ENCODE data around the gene DTL.

The DTL gene

DNA sequence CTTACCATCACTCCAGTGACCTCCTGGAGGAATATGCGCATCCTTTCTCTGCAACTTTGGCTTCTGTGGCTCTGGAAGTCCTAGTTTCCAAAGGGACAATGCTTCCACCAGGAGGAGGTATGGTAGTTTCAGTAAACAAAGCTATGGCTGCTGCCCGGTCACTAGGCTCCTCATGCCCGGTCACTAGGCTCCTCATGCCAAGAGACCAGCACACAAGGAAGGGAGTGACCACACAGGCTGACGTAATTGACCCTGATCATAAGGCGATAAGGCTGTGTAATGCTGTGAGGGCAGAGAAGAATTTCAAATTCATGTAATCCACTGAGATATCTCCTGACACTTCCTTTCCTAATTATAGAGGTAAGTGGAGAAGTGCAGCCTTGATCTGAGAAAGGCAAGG lies 102.9 kb downstream of the DTL start:
- Histone ChIP-seq H3K9me3 (ENCODE audit: control insufficient read depth in 1 of 2, low read length in 2 of 2) (peaks cover 0 to 7% of the 10 kb centered on the region in 2 donors), H3K36me3 (ENCODE audit: control insufficient read depth in 1 of 2, insufficient read depth in 2 of 2, low read length in 2 of 2) (no peaks in the 10 kb centered on the region), H3K27ac (ENCODE audit: low read depth, low read length) (no peak overlapping the region), H3K4me3 (ENCODE audit: low read depth in 1 of 2, low read length in 2 of 2) (no peak overlapping the region), H3K9ac (ENCODE audit: low read depth in 1 of 2, low read length in 2 of 2) (no peak overlapping the region), H3K4me1 (ENCODE audit: control insufficient read depth in 1 of 2, insufficient read depth in 2 of 2, low read length in 2 of 2) (no peaks in the 10 kb centered on the region), H3K27me3 (ENCODE audit: control insufficient read depth in 1 of 2, insufficient read depth in 2 of 2, low read length in 2 of 2) (no peaks in the 10 kb centered on the region)

DNA sequence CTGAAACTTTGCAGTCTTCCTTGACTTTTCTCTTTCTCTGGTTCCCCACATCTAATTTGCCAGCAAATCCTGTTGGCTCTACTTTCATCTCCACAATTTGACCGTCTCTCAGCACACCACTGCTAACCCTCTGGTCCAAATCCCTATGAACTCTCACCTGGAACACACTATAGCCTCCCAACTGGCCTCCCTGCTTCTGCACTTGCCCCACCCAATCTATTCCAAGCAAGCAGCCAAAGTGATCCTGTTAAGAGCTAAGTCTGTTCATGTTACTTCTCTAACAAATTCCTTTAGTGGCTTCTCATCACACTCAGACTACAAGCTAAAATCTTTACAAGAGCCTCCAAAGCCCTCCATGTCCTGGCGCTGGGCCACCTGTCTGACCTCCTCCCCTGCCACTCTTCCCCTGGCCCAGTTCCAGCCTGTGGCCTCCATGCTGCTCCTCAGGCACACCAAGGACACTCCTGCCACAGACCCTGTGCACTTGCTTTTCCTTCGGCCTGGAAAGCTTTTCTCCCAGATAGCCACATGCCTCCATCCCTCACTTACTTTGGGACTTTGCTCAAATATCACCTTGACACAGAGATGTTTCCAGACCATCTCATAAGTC lies 104.1 kb downstream of the DTL start:
- H3K27me3 ChIP-seq (ENCODE audit: control insufficient read depth in 1 of 2, insufficient read depth in 2 of 2, low read length in 2 of 2), result no peaks in the 10 kb centered on the region
- H3K9me3 ChIP-seq (ENCODE audit: control insufficient read depth in 1 of 2, low read length in 2 of 2), result peaks cover 0 to 7% of the 10 kb centered on the region in 2 donors
- H3K4me3 ChIP-seq (ENCODE audit: low read depth in 1 of 2, low read length in 2 of 2), result no peak overlapping the region
- no peak overlapping the region for H3K27ac ChIP-seq (ENCODE audit: low read depth, low read length)
- H3K9ac ChIP-seq (ENCODE audit: low read depth in 1 of 2, low read length in 2 of 2), result no peak overlapping the region
- H3K36me3 ChIP-seq (ENCODE audit: control insufficient read depth in 1 of 2, insufficient read depth in 2 of 2, low read length in 2 of 2), result no peaks in the 10 kb centered on the region
- H3K4me1 ChIP-seq (ENCODE audit: control insufficient read depth in 1 of 2, insufficient read depth in 2 of 2, low read length in 2 of 2), result no peaks in the 10 kb centered on the region

DNA sequence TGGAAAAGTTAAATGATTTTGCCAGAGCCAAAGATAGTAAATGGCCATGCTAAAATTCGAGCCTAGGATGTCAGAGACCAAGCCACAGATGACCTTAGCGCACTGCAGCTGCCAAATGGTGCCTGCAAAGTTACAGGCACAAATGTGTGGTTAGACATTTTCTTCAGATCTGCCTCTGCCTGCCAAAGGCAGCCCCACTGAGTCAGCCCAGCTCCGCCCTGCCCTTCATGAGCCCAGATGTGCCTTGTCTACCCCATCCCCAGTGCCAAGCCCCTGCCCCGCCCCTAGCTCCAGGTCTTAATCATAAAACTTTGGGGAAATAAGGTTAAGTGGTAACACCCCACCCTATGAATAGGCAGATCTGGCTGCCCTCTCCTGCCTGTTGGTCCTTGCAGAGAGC lies 105.9 kb downstream of the DTL start:
- no peaks in the 10 kb centered on the region for H3K4me1 ChIP-seq (ENCODE audit: control insufficient read depth in 1 of 2, insufficient read depth in 2 of 2, low read length in 2 of 2)
- no peak overlapping the region for H3K27ac ChIP-seq (ENCODE audit: low read depth, low read length)
- H3K27me3 ChIP-seq (ENCODE audit: control insufficient read depth in 1 of 2, insufficient read depth in 2 of 2, low read length in 2 of 2), result no peaks in the 10 kb centered on the region
- H3K9me3 ChIP-seq (ENCODE audit: control insufficient read depth in 1 of 2, low read length in 2 of 2), result no peaks in the 10 kb centered on the region
- H3K36me3 ChIP-seq (ENCODE audit: control insufficient read depth in 1 of 2, insufficient read depth in 2 of 2, low read length in 2 of 2), result no peaks in the 10 kb centered on the region
- H3K4me3 ChIP-seq (ENCODE audit: low read depth in 1 of 2, low read length in 2 of 2), result no peak overlapping the region
- H3K9ac ChIP-seq (ENCODE audit: low read depth in 1 of 2, low read length in 2 of 2), result no peak overlapping the region

DNA sequence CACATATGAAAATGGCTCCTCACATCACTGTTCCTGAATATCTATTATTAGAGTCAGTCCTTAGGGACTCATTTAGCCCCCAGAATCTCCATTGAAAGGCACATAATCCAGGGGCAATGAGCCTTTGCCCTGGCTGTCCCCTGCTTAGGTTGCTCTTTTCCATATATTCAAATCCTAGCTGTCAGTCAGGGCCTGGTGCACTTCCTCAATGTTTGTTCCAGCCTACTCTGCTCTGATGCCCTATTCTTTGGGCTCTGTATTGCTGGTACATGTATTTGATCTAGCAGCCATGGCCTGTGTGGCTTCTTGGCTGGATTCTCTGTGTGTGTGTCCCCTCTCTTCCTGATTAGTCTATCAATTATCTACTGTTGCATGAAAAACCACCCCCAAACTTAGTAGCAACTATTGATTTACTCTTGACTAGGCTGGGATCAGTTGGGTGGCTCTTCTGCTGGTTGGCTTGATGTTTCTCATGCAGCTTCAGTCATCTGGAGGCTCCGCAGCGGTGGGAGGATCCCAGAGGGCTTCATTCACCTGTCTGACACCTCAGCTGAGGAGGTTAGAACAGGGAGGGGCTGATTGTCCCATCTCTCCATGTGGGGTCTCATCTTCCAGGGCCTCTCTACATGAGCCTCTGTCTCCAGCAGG lies 107.5 kb downstream of the DTL start:
- H3K9ac ChIP-seq (ENCODE audit: low read depth in 1 of 2, low read length in 2 of 2), result no peak overlapping the region
- no peaks in the 10 kb centered on the region for H3K27me3 ChIP-seq (ENCODE audit: control insufficient read depth in 1 of 2, insufficient read depth in 2 of 2, low read length in 2 of 2)
- H3K4me1 ChIP-seq (ENCODE audit: control insufficient read depth in 1 of 2, insufficient read depth in 2 of 2, low read length in 2 of 2), result peaks cover 0 to 6% of the 10 kb centered on the region in 2 donors
- no peak overlapping the region for H3K27ac ChIP-seq (ENCODE audit: low read depth, low read length)
- H3K36me3 ChIP-seq (ENCODE audit: control insufficient read depth in 1 of 2, insufficient read depth in 2 of 2, low read length in 2 of 2), result no peaks in the 10 kb centered on the region
- no peak overlapping the region for H3K4me3 ChIP-seq (ENCODE audit: low read depth in 1 of 2, low read length in 2 of 2)
- H3K9me3 ChIP-seq (ENCODE audit: control insufficient read depth in 1 of 2, low read length in 2 of 2), result no peaks in the 10 kb centered on the region

DNA sequence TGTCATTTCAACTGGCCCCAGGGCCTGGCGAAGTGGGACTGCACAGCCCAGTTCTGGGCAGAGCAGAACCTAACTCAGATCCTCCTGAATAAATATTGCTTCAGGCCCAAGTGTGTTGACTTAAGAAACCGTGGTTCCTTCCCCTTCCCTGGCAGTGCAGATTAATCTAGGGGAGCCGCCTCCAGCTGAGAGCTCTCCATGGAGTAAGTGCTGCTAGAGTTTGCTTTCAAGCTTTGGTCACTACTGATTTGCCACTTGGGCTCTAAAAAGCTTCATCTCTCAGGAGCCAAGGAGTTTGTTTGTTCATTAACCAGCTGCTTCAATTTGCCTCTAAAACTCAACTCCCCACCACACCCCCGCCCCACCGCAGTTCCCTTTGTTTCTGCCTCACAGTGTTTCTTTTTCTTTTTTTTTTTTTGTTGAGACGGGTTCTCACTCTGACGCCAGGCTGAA lies 112.1 kb downstream of the DTL start:
- H3K27me3 ChIP-seq (ENCODE audit: control insufficient read depth in 1 of 2, insufficient read depth in 2 of 2, low read length in 2 of 2), result no peaks in the 10 kb centered on the region
- no peaks in the 10 kb centered on the region for H3K9me3 ChIP-seq (ENCODE audit: control insufficient read depth in 1 of 2, low read length in 2 of 2)
- H3K4me3 ChIP-seq (ENCODE audit: low read depth in 1 of 2, low read length in 2 of 2), result no peak overlapping the region
- peaks cover 5 to 6% of the 10 kb centered on the region in 2 donors for H3K4me1 ChIP-seq (ENCODE audit: control insufficient read depth in 1 of 2, insufficient read depth in 2 of 2, low read length in 2 of 2)
- no peaks in the 10 kb centered on the region for H3K36me3 ChIP-seq (ENCODE audit: control insufficient read depth in 1 of 2, insufficient read depth in 2 of 2, low read length in 2 of 2)
- no peak overlapping the region for H3K9ac ChIP-seq (ENCODE audit: low read depth in 1 of 2, low read length in 2 of 2)
- H3K27ac ChIP-seq (ENCODE audit: low read depth, low read length), result no peak overlapping the region

DNA sequence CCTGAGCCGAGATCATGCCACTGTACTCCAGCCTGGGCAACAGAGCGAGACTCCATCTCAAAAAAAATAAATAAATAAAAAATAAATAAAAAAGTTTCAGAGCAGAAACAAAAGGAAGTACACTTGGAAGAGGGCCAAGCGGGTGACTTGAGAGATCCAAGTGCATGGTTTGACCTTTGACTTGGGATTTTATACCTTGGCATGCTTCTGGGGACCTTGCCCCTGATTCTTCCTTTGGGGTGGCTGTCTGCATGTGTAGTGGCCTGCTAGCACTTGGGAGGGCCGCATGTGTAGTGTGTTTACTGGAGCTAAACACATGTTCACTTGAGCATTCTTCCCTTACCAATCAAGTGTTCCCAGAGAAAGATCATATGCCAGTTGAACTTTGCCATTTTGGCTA lies 114.0 kb downstream of the DTL start:
- Histone ChIP-seq H3K4me3 (ENCODE audit: low read depth in 1 of 2, low read length in 2 of 2) (no peak overlapping the region), H3K9ac (ENCODE audit: low read depth in 1 of 2, low read length in 2 of 2) (no peak overlapping the region), H3K27ac (ENCODE audit: low read depth, low read length) (no peak overlapping the region), H3K27me3 (ENCODE audit: control insufficient read depth in 1 of 2, insufficient read depth in 2 of 2, low read length in 2 of 2) (no peaks in the 10 kb centered on the region), H3K4me1 (ENCODE audit: control insufficient read depth in 1 of 2, insufficient read depth in 2 of 2, low read length in 2 of 2) (peaks cover 13 to 14% of the 10 kb centered on the region in 2 donors), H3K36me3 (ENCODE audit: control insufficient read depth in 1 of 2, insufficient read depth in 2 of 2, low read length in 2 of 2) (no peaks in the 10 kb centered on the region), H3K9me3 (ENCODE audit: control insufficient read depth in 1 of 2, low read length in 2 of 2) (no peaks in the 10 kb centered on the region)

DNA sequence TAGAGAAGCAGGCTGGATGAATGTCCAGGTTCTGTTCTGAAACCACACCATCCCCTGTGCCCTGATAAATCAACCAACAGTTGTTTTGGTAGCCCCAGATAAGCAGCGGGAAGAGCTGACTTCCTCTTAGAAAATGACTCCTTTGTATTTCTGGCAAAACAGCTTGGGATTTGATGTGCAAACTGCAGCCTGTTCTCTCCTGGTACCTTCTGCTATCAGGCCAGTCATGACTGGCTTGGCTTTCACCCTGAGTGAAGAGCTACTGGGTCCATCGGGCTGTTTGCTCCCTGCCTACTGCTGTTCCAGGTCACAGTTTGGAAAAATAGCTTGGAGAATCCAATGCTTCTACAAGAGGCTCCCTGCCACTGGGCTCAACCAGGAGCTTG lies 116.8 kb downstream of the DTL start:
- H3K36me3 ChIP-seq (ENCODE audit: control insufficient read depth in 1 of 2, insufficient read depth in 2 of 2, low read length in 2 of 2), result no peaks in the 10 kb centered on the region
- H3K27me3 ChIP-seq (ENCODE audit: control insufficient read depth in 1 of 2, insufficient read depth in 2 of 2, low read length in 2 of 2), result no peaks in the 10 kb centered on the region
- no peak overlapping the region for H3K27ac ChIP-seq (ENCODE audit: low read depth, low read length)
- H3K9me3 ChIP-seq (ENCODE audit: control insufficient read depth in 1 of 2, low read length in 2 of 2), result no peaks in the 10 kb centered on the region
- H3K4me3 ChIP-seq (ENCODE audit: low read depth in 1 of 2, low read length in 2 of 2), result no peak overlapping the region
- H3K9ac ChIP-seq (ENCODE audit: low read depth in 1 of 2, low read length in 2 of 2), result no peak overlapping the region
- peaks cover 10 to 14% of the 10 kb centered on the region in 2 donors for H3K4me1 ChIP-seq (ENCODE audit: control insufficient read depth in 1 of 2, insufficient read depth in 2 of 2, low read length in 2 of 2)

DNA sequence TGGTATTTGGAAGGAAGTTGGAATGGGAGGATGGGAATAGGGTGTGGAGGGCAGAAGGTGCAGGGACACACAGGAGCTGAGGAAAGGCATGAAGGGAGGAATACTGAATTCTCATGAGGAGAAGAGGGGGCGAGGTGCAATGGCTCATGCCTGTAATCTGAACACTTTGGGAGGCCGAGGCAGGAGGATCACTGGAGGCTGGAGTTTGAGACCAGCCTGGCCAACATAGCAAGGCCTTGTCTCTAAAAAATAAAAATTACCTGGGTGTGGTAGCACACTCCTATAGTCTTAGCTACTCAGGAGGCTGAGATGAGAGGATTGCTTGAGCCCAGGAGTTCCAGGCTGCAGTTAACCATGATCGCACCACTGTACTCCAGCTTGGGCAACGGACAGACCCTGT lies 117.3 kb downstream of the DTL start:
- Histone ChIP-seq H3K9me3 (ENCODE audit: control insufficient read depth in 1 of 2, low read length in 2 of 2) (no peaks in the 10 kb centered on the region), H3K27me3 (ENCODE audit: control insufficient read depth in 1 of 2, insufficient read depth in 2 of 2, low read length in 2 of 2) (no peaks in the 10 kb centered on the region), H3K4me1 (ENCODE audit: control insufficient read depth in 1 of 2, insufficient read depth in 2 of 2, low read length in 2 of 2) (peaks cover 7 to 14% of the 10 kb centered on the region in 2 donors), H3K9ac (ENCODE audit: low read depth in 1 of 2, low read length in 2 of 2) (no peak overlapping the region), H3K4me3 (ENCODE audit: low read depth in 1 of 2, low read length in 2 of 2) (no peak overlapping the region), H3K36me3 (ENCODE audit: control insufficient read depth in 1 of 2, insufficient read depth in 2 of 2, low read length in 2 of 2) (no peaks in the 10 kb centered on the region), H3K27ac (ENCODE audit: low read depth, low read length) (no peak overlapping the region)

DNA sequence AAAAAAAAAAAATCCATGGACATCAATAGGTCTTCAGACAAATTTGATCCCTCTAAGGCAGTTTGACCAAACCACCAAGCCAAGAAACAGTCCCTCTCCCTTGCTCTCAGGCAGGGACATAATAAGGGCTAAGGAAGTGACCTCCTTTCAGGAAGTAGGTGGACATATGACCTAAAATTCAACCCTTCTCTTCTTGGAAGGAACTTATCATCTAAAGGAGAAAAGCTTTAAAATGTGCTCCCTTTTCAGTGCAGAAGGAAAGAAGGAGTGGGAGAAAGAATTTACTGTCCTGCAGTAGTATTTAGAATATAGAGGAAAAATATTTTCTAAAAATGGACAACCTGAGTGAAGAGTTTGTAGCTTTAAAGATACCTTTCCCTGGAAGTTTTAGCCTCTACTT lies 118.1 kb downstream of the DTL start:
- H3K4me3 ChIP-seq (ENCODE audit: low read depth in 1 of 2, low read length in 2 of 2), result no peak overlapping the region
- no peak overlapping the region for H3K9ac ChIP-seq (ENCODE audit: low read depth in 1 of 2, low read length in 2 of 2)
- H3K27ac ChIP-seq (ENCODE audit: low read depth, low read length), result no peak overlapping the region
- no peaks in the 10 kb centered on the region for H3K36me3 ChIP-seq (ENCODE audit: control insufficient read depth in 1 of 2, insufficient read depth in 2 of 2, low read length in 2 of 2)
- H3K9me3 ChIP-seq (ENCODE audit: control insufficient read depth in 1 of 2, low read length in 2 of 2), result no peaks in the 10 kb centered on the region
- H3K4me1 ChIP-seq (ENCODE audit: control insufficient read depth in 1 of 2, insufficient read depth in 2 of 2, low read length in 2 of 2), result peaks cover 7 to 14% of the 10 kb centered on the region in 2 donors
- H3K27me3 ChIP-seq (ENCODE audit: control insufficient read depth in 1 of 2, insufficient read depth in 2 of 2, low read length in 2 of 2), result no peaks in the 10 kb centered on the region

Measured in duodenal mucosa (tissue), 2 donors.